DMS53 treated with DMSO at 0.1 percent for 48 hours (cell line): ENCODE measurements around the gene TMEM236.

Experiments
- DNase-seq: peaks from one replicate; lab custom pipeline; 2025; ENCODE audit not compliant: unreplicated experiment; lab: John Stamatoyannopoulos, UW

TMEM236 gene

DNA sequence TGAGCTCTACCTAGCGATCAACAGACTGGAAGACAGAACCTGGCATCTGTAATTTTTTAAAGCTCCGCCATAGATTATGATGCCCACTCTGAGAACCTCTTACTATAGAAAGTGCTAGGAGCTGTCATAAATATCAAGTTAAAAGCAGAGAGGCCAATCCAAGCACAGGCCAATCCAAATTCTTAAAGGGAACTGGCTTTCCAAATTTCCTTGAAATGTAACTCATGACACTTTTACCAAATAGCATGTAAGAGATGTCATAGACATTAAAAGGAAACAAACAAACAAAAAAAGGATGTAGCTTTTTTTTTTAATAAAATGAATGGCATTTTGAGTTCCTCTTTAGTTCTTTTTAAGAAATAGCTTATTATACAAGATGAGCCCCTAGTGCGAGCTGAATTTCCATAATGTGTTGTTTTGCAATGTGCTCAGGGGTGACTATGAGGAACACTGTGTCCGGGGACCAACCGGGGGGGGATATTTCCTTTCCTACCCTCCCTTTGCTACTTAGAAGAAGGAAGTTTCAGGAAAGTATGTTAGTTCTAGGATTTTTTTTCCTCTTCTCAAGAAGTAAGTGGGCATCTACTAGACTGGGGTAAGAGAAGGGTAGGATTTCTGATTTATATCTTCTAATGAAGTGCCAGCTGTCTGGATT, 33.4 kb downstream of the TMEM236 start:
- no peak for DNase-seq

DNA sequence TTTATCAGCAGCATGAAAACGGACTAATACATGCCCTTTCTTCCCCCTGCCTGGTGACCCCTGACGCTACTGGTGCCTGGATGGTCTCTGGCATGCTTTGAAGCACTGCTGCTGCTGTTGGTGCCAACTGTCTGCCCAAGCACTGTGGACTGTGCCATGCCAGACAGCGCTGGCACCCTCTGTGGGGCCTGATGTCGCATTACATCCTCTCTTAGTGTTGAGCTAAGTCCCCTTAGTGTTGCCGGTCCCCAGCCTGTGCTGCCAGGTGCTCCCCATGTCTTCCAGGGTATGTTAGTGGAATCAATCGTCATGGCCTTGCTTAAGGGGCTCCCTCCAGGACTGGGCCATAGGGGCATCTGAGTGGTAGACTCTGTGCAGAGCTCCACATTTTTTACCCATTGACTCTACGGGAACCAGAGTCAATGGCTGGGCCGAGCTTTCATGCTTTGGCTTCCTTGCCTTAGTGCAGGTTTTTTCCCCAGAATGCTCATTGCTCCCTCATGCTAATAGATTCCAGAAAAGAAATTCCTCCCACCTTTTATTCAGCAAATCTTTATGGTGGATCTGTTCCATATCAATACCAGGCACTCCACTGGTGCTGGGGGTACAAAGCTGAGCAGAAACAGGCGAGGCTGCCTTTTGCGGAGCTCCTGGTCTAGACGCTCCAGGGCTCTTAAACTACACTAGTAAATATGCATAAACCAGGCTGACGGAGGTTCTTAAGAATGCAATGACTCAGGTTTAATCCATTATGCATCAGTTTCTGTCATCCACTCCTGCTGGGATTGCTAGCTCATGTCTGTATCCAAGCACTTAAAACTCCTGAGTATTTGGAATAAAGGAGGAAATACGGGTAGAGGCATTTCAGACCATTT, 35.3 kb downstream of the TMEM236 start:
- DNase-seq = no peak

DNA sequence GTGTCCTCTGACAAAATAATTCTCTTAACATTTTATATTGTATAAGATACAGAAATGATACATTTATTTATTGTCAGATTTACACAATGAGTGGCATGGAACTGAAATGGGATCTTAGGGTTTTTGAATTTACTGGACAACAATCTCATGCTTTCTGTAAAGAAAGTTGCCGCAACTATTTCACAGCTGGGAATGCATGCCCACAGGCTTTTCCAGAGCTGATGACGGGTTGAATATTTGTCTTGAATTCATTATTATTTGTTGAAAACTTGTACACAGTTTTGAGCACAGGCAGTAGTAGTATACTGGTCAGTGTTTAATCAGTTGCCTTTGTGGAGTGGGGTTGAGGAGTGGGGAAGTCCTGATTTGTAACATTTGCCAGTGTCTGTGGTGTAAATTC, 36.6 kb downstream of the TMEM236 start:
- no peak for DNase-seq

DNA sequence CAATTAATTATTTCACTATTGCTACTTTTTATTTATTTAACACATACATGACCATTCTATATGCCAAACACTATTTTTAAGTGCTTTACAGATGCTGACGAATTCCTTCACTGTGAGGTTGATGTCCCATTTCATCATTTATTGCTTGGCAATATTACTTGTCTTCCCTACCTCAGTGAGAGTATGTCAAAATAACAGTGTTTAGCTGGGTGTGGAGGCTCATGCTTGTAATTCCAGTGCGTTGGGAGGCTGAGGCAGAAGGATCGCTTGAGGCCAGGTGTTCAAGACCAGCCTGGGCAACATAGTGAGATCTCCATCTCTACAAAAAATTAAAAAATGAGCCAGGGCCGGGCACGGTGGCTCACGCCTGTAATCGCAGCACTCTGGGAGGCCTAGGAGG, 37.4 kb downstream of the TMEM236 start:
- DNase-seq = no peak

DNA sequence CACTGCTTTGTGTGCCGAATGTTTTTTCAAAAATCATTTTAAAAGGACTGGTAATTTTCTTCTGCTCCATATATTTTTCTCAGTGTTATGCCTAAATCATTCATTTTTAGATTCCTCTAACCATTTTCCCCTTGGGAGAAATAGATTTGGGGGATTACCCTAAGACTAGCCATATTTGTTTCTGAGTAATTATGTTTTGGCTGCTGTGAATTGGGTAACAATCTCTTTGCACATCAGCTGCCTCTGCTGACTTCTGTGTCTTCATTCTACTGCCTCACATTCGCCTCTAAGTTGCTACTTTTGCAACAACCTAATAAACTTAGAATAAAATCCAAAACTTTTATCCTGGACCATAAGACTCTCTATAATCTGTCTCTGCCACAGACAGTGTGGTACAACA, 38.6 kb downstream of the TMEM236 start:
- no peak for DNase-seq

DNA sequence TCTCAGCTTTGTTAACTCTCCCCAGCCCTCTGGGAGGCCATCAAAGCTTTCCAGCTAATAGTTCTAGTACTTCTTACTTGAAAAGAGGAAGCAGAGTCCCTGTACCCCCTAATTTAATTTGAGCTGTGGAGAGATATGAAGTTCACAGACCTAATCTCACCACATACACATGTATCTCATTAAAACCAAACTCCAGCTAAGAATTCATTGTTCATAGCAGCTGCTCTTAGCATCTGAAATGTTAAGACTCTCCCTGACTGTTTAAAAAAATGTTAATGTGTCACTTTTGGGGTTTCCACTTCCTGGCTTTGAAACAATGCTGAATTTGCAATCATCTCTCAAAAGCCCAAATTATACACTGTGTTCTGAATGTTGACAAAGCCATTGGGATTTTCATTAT, 41.0 kb downstream of the TMEM236 start:
- DNase-seq = no peak

DNA sequence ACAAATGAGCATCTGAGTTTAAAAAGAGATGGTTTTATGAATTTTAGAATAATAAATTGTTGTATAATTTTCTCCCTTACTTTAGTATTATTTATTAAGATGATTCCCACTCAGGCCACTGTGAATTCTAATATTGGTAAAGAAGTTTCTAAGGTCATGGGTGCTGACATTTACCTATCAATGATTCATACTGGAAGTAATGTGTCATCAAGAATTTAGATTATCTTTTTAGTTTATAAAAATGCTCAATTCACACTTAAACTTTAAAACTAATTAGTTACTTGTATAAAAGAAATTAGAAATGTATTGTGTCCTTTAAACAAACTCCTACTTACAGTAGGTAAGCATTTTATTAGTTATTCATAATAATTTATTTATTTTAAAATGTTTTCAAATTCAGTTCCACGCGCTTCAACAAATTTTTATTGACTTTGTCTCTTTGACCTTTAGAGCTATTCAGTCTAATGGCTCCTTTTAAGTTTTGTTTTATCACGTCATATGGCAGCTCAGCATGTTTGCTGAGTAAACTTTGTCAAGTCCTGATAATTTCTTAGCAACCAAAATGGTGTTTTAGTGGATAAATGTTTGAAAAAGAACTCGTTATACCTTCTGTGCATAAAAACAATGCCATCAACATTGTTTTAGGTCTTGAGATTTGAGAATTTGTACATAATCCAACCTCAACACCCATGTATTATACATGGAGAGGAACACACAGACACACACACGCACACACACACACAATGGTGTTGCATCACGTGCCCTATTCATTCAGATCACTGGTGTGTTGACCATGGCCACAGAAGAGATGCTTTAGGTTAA, 42.0 kb downstream of the TMEM236 start:
- DNase-seq = peak; percentile 94

DNA sequence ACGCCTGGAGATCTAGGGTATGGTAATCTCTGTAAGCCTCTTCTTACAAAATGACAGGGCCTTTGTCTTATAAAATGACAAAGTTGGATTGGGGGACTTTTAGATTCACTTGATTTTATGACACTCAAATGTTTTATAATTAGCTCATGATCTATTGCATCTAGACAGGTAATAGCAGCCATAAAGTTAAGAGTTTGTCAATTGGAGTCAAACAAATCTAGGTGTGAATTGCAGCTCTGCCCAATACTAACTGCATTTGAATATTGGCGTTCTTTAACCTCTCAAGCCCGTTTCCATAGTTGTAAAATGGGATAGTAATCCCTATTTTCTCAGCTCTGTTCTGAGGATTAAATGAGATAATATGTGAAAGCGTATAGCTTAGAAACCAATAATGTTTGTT, 43.1 kb downstream of the TMEM236 start:
- no peak for DNase-seq

DNA sequence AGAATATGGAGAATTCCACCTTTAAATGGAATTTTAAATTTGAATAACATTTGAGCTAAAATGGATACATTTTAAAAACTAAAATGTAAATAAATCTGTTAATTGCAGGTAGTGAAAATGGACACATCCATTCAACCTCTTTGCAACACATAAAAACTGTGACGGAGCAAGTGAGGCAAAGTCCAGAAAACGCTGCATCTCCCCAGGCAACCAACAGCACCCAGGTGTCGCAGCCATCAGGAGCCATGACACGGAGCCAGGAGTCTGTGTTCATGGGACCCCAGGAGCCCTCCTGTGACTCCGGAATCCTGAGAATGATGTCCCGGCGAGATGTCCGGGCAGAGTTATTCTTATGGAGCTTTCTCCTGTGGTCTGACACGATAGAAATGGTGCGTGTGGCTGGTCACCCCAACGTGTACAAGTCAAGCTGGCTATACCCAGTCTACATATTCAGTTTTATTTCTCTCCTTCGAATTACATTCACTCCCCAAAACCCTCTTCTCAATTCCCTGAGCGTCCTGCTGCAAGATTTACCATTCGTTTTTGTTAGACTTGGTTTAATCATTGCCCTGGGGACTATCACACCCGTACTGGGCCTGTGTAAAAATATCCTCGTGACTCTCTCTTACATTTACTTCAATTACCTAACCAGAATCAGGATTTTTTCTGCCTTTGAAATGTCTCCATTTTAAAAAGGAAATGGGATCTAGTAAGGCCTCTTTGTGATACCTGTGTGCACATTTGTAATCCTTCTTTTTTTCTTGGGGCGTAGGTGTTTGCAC, 44.0 kb downstream of the TMEM236 start:
- no peak for DNase-seq

DNA sequence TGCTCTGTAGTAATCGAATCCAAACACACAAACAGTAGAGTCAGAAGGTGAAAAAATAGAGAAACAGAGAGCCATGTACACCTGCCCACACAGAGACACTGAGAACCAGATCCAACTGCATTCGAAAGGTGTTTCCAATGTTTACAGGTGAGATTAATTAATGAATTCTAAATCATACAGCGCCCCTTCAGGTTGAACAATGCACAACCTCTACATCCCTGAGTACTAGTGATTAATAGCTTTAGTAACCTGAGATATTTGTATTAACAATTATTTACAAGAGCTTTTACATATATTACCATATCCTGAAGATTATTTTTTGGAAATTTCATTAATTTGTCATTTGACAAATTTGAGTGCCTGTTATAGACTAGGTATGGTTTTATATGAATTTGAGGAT, 49.5 kb downstream of the TMEM236 start:
- no peak for DNase-seq

DNA sequence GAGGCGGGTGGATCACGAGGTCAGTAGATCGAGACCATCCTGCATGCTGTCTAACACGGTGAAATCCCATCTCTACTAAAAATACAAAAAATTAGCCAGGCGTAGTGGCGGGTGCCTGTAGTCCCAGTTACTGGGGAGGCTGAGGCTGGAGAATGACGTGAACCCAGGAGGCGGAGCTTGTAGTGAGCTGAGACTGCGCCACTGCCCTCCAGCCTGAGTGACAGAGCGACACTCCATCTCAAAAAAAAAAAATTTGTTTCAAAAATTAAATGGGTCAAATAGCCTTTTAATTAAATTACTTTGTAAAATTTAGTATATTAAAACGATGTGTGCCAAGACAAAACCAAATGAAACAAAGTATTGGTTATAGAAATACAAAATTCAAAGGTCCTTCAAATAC, 50.3 kb downstream of the TMEM236 start:
- no peak for DNase-seq

DNA sequence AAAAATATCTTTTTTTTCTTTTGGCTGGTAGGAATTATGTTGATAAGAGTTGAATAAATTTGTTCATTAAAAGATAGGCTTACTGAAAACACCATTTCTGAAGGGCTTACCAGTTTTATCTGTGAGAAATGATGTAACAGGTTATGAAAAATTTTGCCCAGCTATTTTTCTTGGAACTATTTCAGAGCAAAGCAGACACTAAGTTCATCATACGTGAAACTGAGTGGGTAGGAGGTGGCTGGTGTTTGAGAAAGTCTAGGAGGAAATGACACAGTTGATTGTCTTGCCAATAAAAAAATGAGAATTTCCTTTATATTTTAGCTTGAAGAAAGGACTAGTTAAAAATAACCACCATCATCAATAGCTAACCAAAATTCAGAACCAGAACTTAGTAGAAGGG, 51.0 kb downstream of the TMEM236 start:
- no peak for DNase-seq

DNA sequence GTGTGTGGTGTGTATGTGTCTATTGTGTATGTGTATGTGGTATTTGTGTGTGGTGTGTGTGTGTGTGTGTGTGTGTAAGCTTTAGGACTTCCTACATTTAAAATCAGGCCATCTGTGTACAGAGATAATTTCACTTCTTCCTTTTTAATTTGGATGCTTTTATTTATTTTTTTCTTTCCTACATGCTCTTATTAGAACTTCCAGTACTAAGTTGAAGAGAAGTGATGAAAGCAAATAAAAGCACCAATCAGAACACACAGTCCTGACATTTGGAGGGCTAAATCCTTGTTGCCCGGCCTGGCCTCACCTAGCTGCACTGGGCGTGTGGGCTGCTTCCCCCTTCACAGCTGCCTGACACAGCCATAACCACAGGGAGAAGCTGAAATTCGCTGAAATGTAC, 53.3 kb downstream of the TMEM236 start:
- no peak for DNase-seq

DNA sequence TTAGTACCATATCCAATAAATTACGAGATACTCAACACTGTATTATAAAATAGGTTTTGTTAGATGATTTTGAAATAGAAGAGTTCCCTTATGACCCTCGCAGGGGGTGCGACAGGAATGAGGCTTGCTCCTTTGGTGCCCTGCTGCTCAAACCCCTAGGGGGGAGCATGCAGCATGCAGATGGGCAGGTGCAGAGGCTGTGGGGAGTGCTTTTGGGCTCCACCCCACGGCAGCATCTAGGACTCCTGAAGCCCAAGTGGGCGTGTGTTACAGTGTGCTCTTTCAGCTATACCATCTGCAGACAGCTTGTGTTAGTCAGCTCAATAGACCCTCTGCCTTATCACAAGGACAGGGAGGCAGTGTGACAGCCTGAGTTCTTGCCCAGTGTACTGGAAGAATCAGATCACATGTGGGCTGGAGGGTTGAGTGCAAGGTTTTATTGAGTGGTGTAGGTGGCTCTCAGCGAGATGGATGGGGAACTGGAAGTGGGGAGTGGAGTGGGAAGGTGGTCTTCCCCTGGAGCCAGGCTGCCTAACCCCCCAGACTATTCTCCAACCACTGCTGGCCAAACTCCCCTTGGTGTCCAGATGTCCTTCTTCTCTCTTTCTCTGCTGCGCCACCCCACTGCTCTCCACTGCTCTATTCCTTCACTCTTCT, 54.0 kb downstream of the TMEM236 start:
- DNase-seq = no peak

DNA sequence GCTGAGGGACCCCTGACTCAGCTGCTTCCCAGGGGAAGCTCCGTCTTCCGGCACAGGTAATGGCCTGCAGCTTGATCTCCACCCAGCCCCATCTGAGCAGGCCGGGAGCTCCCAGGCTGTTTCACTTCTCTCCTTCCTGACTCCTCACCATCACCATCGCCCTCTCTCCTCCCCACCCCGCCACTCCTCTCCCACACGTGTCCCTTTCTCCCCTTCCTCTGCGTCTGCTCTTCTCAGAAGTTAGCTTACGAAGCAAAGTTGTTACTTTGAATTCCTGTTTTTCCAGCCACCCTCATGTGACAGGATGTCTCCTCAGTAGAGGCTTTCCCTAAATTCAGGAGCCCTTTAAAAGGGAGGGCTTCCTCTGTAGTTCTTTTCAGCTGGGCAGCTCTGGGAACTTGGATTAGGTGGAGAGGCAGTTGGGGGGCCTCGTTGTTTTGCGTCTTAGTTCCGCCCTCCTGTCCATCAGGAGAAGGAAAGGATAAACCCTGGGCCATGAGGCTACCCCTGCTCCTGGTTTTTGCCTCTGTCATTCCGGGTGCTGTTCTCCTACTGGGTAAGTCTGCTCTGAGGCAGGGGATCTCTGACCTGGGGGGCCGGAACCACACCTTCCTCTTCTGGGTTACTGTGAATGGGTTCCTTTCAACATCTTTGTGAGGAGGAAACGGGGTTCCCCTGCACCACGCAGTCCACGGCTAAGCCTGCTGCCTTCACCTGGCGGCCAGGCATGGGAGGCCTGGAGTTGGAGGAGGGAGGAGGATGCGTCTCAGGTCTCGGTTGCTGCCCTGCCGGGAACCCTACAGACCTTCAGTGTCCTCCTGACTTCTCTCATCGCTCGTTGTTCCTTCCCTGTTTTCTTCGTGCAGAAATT, 57.2 kb downstream of the TMEM236 start, which contains the start of gene MRC1:
Gene MRC1, plus strand, starts transcription at position 378 of the 871 bp plus-strand sequence. Its CDS starts 118 bp downstream, at position 496.
- no peak for DNase-seq

DNA sequence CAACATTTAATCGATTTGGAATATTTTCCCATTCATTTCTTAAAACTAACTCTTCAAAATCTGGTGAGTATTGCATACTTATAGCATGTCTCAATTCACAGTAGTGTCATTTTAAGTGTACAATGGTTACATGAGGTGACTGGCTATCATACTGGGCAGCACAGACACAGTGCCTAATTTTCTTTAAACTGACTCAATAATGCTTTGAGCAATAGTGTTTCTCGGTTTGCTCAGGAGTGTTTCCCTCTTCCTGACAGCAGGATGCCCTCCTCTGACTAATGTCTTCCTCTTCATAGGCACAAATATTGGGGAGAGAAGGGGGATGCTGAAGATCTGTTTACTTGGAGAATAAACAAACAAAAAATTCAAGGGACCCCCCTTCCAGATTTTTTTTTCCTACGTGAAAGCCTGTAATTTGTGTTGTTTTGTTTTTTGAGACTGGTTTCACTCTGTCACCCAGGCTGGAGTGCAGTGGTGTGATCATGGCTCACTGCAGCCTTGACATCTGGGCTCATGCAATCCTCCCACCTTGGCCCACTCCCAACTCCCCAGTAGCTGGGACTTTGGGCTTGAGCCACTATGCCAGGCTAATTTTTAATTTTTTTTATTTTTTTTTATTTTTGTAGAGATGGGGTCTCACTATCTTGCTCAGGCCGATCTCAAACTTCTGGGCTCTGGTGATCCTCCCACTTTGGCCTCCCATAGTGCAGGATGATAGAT, 59.3 kb downstream of the TMEM236 start:
- DNase-seq = no peak

DNA sequence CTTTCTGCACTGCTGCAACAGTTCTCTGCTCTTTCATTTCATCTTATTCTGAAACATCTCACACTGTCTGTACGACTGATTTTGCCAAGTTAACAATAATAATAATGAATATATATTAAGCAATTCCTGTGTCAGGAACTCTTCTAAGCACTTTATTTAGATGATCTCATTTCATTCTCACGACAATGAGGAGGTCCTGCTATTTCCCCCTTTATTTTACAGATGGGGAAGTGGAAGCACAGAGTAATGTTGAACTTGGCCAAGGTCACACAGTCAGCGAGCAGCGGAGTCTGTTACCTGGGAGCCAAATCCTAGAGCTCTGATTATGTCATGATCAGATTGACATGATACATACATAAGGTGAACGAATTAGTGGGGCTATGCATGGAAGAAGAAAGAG, 63.0 kb downstream of the TMEM236 start:
- DNase-seq = no peak

DNA sequence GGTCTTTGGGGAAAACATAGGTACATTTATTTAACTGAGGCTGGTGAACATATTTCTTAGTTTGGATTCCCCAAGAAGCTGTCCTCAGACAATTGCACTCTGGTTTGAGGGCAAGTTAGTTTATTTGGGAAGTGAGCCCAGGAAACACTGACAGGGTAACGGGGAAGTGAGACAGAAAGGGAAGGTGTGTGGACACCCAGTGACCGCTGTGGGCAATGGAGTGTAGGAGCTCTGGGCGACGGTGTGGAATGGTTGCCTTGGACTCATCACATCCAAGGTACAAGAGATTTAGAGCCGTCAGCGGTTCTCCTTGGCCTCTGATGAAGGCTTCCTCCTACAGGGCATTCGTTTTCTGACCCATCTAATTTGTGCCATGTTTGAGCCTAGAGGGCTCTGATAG, 64.2 kb downstream of the TMEM236 start:
- no peak for DNase-seq

DNA sequence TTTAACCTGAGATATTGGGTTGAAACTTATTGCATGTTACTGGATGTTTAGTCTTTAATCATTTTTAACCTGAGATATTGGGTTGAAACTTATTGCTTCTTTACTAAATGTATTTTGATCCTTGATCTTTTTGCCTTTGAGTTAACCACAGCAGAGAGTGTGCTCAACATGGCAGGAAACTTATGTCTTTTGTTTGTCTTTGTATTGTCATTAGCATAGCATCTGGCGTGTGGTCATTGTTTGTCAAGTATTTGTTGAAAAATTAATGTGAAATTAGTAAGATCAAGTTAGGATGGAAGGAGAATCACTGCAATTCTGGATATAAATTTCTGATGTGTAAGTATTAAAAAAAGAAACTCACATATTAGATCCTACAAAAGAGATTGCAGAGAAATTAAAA, 65.3 kb downstream of the TMEM236 start:
- DNase-seq = no peak
